AG04449 (cell line): ENCODE data around the gene MUL1.

Source experiments
- CTCF ChIA-PET: fragments of 350-600 bp; formaldehyde crosslinking; extraction: SDS; loops from one replicate; lab custom pipeline; 2021; ENCODE audit warnings: antibody characterized with exemption; lab: Yijun Ruan, JAX
- POLR2A ChIA-PET: fragments of 400-600, 350-600 bp; formaldehyde crosslinking; extraction: SDS; loops from one replicate; lab custom pipeline; 2020; ENCODE audit warnings: antibody characterized with exemption, inconsistent platforms; lab: Yijun Ruan, JAX
- DNase-seq: peaks from one replicate; pipeline ENCODE4 v3.0.0-alpha.2; 2010; ENCODE audit warnings: low read depth, low spot score
- H3K4me3 ChIP-seq: 2 replicates; pipeline ENCODE4 v1.5.1; 2011; ENCODE audit warnings: low read depth, mild to moderate bottlenecking, control low read depth, low read length
- TF ChIP-seq, protein P1 (sequence below): IDR thresholded peaks from one replicate; pipeline ENCODE4 v1.5.1; 2011; ENCODE audit warnings: mild to moderate bottlenecking, moderate library complexity, low read length, control low read depth, inconsistent platforms; ENCODE audit not compliant: insufficient read depth; ENCODE audit errors: missing control alignments

Gene MUL1

DNA sequence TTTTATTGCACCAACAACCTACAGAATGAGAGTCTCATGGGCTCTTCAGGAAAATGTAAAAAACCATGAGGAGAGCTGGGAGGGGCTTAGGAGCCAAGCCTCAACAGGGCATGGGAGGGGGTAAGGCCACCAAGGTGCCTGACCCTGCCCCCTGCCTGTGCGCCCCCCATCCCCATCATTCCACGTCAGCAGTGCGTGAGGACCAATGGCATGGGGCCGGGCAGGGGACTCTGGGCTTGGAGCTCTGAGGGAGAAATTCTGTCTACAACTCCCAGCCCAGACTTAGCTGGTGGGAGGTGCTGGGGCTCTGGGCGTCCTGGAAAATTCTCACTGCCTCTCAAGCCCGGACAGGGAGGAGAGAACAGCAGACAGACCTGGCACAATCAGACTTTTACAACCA lies 16.8 kb downstream of the MUL1 start:
- ChIA-PET POLR2A (no interaction called here), CTCF (interaction anchor here (0.7 to 10.3 kb wide), 14 partner anchors 12 to 581 kb away, joined by 3 to 202 read pairs (median 10); partner anchors contain the start of gene MUL1)
- TF ChIP-seq, protein P1, sequence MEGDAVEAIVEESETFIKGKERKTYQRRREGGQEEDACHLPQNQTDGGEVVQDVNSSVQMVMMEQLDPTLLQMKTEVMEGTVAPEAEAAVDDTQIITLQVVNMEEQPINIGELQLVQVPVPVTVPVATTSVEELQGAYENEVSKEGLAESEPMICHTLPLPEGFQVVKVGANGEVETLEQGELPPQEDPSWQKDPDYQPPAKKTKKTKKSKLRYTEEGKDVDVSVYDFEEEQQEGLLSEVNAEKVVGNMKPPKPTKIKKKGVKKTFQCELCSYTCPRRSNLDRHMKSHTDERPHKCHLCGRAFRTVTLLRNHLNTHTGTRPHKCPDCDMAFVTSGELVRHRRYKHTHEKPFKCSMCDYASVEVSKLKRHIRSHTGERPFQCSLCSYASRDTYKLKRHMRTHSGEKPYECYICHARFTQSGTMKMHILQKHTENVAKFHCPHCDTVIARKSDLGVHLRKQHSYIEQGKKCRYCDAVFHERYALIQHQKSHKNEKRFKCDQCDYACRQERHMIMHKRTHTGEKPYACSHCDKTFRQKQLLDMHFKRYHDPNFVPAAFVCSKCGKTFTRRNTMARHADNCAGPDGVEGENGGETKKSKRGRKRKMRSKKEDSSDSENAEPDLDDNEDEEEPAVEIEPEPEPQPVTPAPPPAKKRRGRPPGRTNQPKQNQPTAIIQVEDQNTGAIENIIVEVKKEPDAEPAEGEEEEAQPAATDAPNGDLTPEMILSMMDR = no peak
- DNase-seq = no peak
- no peak overlapping the region for H3K4me3 ChIP-seq

- ChIA-PET POLR2A (no interaction called here), CTCF (interaction anchor here (1.7 to 10.3 kb wide), 3 partner anchors 116 to 274 kb away, joined by 5 to 202 read pairs (median 13); no protein-coding TSS in a partner anchor)
These were observed 20.7 kb downstream of the MUL1 start for GRCh38 chr1:20487236-20487590.

GRCh38 chr1:20486457-20487235 lies 21.3 kb downstream of the MUL1 start:
- ChIA-PET POLR2A (interaction anchor here (1.2 kb wide), 1 partner anchor 8 kb away, joined by 9 read pairs; no protein-coding TSS in a partner anchor), CTCF (interaction anchor here (1.1 to 11.5 kb wide), 6 partner anchors 8 to 569 kb away, joined by 3 to 202 read pairs (median 9); no protein-coding TSS in a partner anchor)
- no peak for DNase-seq

More at GRCh38 chr1:20487236-20487590, 20.7 kb downstream of the MUL1 start:
- no peak overlapping the region for H3K4me3 ChIP-seq
- TF ChIP-seq, protein P1 = no peak
- DNase-seq = no peak

DNA sequence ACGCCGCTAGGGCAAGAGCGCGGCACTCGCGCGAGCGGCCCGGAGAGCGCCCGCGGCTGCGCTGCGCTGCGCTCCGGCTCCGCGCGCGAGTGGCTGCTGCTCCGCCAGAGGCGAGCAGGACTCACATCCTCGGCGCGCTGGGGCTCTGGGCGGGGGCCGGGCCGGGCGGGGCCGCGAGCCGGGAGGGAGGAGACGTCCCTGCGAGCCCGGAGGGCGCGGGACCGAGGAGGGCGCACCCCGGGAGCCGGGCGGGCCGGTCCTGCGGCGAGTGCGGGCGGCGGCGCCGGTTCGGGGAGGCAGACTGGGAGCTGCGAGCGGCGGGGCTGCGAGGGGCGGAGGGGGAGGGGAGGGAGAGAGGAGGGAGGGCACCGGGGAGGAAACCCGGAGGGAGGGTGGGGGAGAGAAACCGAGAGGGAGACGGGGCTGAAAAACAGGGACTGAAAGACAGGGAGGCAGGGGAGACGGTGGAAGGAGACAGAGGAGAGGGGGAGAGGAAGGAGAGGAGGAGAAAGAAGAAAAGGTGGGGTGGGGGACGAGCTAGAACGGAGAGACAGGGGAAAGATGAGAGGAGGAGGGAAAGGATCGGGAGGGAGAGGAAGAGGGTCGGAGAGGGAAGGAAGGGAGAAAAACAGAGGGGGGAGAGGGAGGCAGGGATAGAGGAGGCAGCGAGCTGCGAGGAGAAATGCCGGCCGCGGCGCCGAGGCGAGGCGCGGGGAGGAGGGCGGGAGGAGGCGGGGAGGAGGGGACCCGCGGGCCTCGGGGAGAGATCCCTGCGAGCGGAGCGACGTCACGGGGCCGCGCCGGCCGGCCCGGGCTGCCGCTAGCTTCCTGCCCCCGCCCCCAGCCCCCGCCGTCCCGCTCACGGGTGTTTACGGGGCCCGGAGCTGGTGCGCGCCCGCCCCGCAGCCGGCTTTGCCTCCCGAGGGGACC lies 22.2 kb downstream of the MUL1 start, which contains the start of gene CAMK2N1:
Gene CAMK2N1, minus strand, starts transcription at position 684 of the 930 bp plus-strand sequence. CDS start 831 bp downstream, outside the sequence.
- ChIA-PET CTCF (interaction anchor here (1.1 to 11.5 kb wide), 7 partner anchors 8 to 568 kb away, joined by 3 to 202 read pairs (median 13); no protein-coding TSS in a partner anchor), POLR2A (interaction anchor here (0.6 to 1.2 kb wide), 2 partner anchors 9 to 117 kb away, joined by 3 to 9 read pairs; no protein-coding TSS in a partner anchor)
- DNase-seq = no peak

More at GRCh38 chr1:20486457-20487235, 21.3 kb downstream of the MUL1 start:
- TF ChIP-seq, protein P1 = no peak
- peak overlapping the region; percentile 70 for H3K4me3 ChIP-seq

GRCh38 chr1:20484519-20485462 lies 23.2 kb downstream of the MUL1 start:
- TF ChIP-seq, protein P1 = no peak
- DNase-seq = no peak
- H3K4me3 ChIP-seq = peak overlapping the region; percentile 70
- CTCF ChIA-PET = interaction anchor here (0.9 to 11.5 kb wide), 11 partner anchors 9 to 411 kb away, joined by 3 to 98 read pairs (median 7); no protein-coding TSS in a partner anchor
- POLR2A ChIA-PET = interaction anchor here (0.5 to 0.6 kb wide), 3 partner anchors 14 to 228 kb away, joined by 3 read pairs; no protein-coding TSS in a partner anchor

More for the DNA sequence above, 22.2 kb downstream of the MUL1 start, which contains the start of gene CAMK2N1:
- TF ChIP-seq, protein P1 = no peak
- H3K4me3 ChIP-seq = peak within 1 kb of the TSS; percentile 70
